SK-N-SH treated with all-trans-retinoic acid at 6 μM for 48 hours (cell line): ENCODE results near the gene MAML3.

Experiments
- ATAC-seq: fragments of 200-7000 bp; cut with Tn5 transposase; 3 replicates; pipeline ENCODE4 v1.9.1; 2020; ENCODE audit warnings: mild to moderate bottlenecking, moderate library complexity
- ARNTL ChIP-seq: fragments of 450-650 bp; formaldehyde crosslinking; IDR thresholded peaks from 2 replicates; pipeline ENCODE4 v1.5.0; 2020; ENCODE audit warnings: low read depth, mild to moderate bottlenecking, moderate library complexity, borderline replicate concordance
- BACH2 ChIP-seq: fragments of 250-450 bp; sonication (Bioruptor Pico); IDR thresholded peaks from 2 replicates; pipeline ENCODE4 v1.9.0; 2021; ENCODE audit warnings: mild to moderate bottlenecking, borderline replicate concordance
- CSDC2 ChIP-seq: fragments of 250-450 bp; sonication (Bioruptor Pico); IDR thresholded peaks from 2 replicates; pipeline ENCODE4 v1.5.0; 2020; ENCODE audit warnings: mild to moderate bottlenecking, moderate library complexity
- CSRNP3 ChIP-seq: fragments of 250-450 bp; sonication (Bioruptor Pico); IDR thresholded peaks from 2 replicates; pipeline ENCODE4 v1.5.1; 2021; ENCODE audit warnings: mild to moderate bottlenecking, moderate library complexity
- ESRRG ChIP-seq: fragments of 250-450 bp; sonication (Bioruptor Pico); IDR thresholded peaks from 2 replicates; pipeline ENCODE4 v1.6.1; 2021; ENCODE audit warnings: mild to moderate bottlenecking
- GLIS3 ChIP-seq: fragments of 250-450 bp; sonication (Bioruptor Pico); IDR thresholded peaks from 2 replicates; pipeline ENCODE4 v1.5.0; 2020; ENCODE audit warnings: mild to moderate bottlenecking, moderate library complexity
- ISL1 ChIP-seq: fragments of 250-450 bp; sonication (Bioruptor Pico); IDR thresholded peaks from 2 replicates; pipeline ENCODE4 v2.1.2; 2022; ENCODE audit warnings: mild to moderate bottlenecking, moderate library complexity
- OSR1 ChIP-seq: fragments of 250-450 bp; sonication (Bioruptor Pico); IDR thresholded peaks from 2 replicates; pipeline ENCODE4 v1.8.0; 2022; ENCODE audit warnings: moderate library complexity, mild to moderate bottlenecking, inconsistent platforms
- PPARA ChIP-seq: fragments of 250-450 bp; sonication (Bioruptor Pico); IDR thresholded peaks from 2 replicates; pipeline ENCODE4 v1.5.0; 2020; ENCODE audit warnings: mild to moderate bottlenecking, borderline replicate concordance
- RARB ChIP-seq: fragments of 250-450 bp; sonication (Bioruptor Pico); IDR thresholded peaks from 2 replicates; pipeline ENCODE4 v1.8.0; 2021; ENCODE audit warnings: mild to moderate bottlenecking, moderate library complexity
- SNAI2 ChIP-seq: fragments of 250-450 bp; sonication (Bioruptor Pico); IDR thresholded peaks from 2 replicates; pipeline ENCODE4 v1.5.0; 2020; ENCODE audit warnings: mild to moderate bottlenecking, moderate library complexity
- TCF4 ChIP-seq: fragments of 250-450 bp; sonication (Bioruptor Pico); IDR thresholded peaks from 2 replicates; pipeline ENCODE4 v1.8.0; 2021; ENCODE audit warnings: mild to moderate bottlenecking, moderate library complexity, borderline replicate concordance
- TOX ChIP-seq: fragments of 250-450 bp; sonication (Bioruptor Pico); IDR thresholded peaks from 2 replicates; pipeline ENCODE4 v1.8.0; 2021; ENCODE audit warnings: mild to moderate bottlenecking, moderate library complexity, borderline replicate concordance
- ZC3H10 ChIP-seq: fragments of 250-450 bp; sonication (Bioruptor Pico); IDR thresholded peaks from 2 replicates; pipeline ENCODE4 v1.5.1; 2021; ENCODE audit warnings: mild to moderate bottlenecking, moderate library complexity
- ZFP3 ChIP-seq: fragments of 250-450 bp; sonication (Bioruptor Pico); IDR thresholded peaks from 2 replicates; pipeline ENCODE4 v1.5.0; 2020; ENCODE audit warnings: mild to moderate bottlenecking, moderate library complexity
- ZFP30 ChIP-seq: fragments of 450-650 bp; formaldehyde crosslinking; IDR thresholded peaks from 2 replicates; pipeline ENCODE4 v1.5.0; 2022; ENCODE audit warnings: mild to moderate bottlenecking, moderate library complexity
- ZNF70 ChIP-seq: fragments of 450-650 bp; formaldehyde crosslinking; IDR thresholded peaks from 2 replicates; pipeline ENCODE4 v1.5.0; 2020; ENCODE audit warnings: mild to moderate bottlenecking, moderate library complexity
- ZNF8 ChIP-seq: fragments of 450-650 bp; formaldehyde crosslinking; IDR thresholded peaks from 2 replicates; pipeline ENCODE4 v1.5.0; 2020; ENCODE audit warnings: mild to moderate bottlenecking, moderate library complexity
- TF ChIP-seq, protein P1 (sequence below): fragments of 250-450 bp; sonication (Bioruptor Pico); IDR thresholded peaks from 2 replicates; pipeline ENCODE4 v1.8.0; 2021; ENCODE audit warnings: low read depth, mild to moderate bottlenecking, moderate library complexity, borderline replicate concordance
- TF ChIP-seq, protein P2 (sequence below): fragments of 250-450 bp; sonication (Bioruptor Pico); IDR thresholded peaks from 2 replicates; pipeline ENCODE4 v1.5.1; 2020; ENCODE audit warnings: low read depth, mild to moderate bottlenecking, moderate library complexity
- TF ChIP-seq, protein P3 (sequence below): fragments of 250-450 bp; sonication (Bioruptor Pico); IDR thresholded peaks from 2 replicates; pipeline ENCODE4 v1.8.0; 2020; ENCODE audit warnings: mild to moderate bottlenecking, moderate library complexity, borderline replicate concordance

Gene MAML3

DNA sequence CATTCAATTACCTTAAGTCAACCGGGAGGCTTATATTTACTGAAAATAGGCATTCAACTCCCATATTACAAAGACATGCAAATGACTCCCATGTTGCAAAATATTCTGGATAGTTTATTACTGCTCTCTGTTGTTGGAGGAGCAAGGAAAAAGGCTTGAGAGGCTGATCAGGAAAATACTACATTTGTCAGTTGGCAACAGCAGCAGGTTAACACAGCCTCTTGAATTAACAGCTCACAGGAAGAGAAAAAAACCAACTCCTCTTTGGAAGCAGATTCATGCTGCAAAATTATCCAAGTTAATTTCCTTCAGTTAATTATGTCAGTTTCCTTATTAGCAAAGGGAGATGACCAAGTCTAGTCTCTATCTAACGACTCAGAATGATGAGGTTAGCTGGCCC is 238.9 kb downstream of the MAML3 start:
- ATAC-seq = no peak
- TF ChIP-seq, protein P1, sequence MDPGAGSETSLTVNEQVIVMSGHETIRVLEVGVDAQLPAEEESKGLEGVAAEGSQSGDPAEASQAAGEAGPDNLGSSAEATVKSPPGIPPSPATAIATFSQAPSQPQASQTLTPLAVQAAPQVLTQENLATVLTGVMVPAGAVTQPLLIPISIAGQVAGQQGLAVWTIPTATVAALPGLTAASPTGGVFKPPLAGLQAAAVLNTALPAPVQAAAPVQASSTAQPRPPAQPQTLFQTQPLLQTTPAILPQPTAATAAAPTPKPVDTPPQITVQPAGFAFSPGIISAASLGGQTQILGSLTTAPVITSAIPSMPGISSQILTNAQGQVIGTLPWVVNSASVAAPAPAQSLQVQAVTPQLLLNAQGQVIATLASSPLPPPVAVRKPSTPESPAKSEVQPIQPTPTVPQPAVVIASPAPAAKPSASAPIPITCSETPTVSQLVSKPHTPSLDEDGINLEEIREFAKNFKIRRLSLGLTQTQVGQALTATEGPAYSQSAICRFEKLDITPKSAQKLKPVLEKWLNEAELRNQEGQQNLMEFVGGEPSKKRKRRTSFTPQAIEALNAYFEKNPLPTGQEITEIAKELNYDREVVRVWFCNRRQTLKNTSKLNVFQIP (CRISPR knock-in tag) = no peak
- TF ChIP-seq BACH2 (CRISPR knock-in tag) (no peak), CSDC2 (CRISPR knock-in tag) (no peak), TOX (no peak), ZNF70 (CRISPR knock-in tag) (no peak), RARB (no peak), ZFP30 (no peak), ISL1 (CRISPR knock-in tag) (no peak), TCF4 (CRISPR knock-in tag) (no peak), ZFP3 (CRISPR knock-in tag) (no peak), PPARA (CRISPR knock-in tag) (no peak)
- TF ChIP-seq, protein P2, sequence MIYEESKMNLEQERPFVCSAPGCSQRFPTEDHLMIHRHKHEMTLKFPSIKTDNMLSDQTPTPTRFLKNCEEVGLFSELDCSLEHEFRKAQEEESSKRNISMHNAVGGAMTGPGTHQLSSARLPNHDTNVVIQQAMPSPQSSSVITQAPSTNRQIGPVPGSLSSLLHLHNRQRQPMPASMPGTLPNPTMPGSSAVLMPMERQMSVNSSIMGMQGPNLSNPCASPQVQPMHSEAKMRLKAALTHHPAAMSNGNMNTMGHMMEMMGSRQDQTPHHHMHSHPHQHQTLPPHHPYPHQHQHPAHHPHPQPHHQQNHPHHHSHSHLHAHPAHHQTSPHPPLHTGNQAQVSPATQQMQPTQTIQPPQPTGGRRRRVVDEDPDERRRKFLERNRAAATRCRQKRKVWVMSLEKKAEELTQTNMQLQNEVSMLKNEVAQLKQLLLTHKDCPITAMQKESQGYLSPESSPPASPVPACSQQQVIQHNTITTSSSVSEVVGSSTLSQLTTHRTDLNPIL = no peak
- TF ChIP-seq, all 23 proteins: peak for 0

DNA sequence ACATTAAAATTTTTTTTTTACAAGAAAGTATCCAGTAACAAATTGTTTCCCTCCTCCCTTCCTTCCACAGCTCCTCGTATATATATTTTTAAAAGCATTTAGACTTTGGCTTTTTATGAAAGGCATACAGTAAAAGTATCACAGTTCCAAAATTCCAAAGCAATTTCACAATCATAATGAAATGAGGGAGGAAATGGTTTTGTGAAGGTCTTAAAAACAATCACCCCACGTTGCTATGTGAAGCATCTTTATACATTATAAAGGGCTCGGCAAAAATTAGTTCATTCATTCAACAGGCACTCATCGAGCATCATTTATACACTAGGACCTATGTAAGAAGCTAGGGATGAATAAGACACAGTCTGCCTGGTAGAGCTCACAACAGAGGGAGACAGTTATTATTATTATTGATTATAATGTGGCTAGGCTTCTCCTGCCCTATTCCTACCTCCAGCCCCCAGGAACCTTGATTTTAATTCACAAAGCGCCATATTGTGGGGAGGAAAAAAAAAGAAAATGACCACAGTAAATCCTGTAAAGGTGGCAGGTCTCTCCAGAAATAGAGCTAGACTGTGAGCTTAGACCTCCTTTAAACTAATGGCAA is 239.9 kb downstream of the MAML3 start:
- TF ChIP-seq ISL1 (CRISPR knock-in tag) = peak; percentile 38
- no peak for TF ChIP-seq RARB
- ATAC-seq = peak; percentile 62

- no peak for TF ChIP-seq TCF4 (CRISPR knock-in tag)
- no peak for TF ChIP-seq RARB
- TF ChIP-seq, protein P1 (CRISPR knock-in tag) = no peak
- TF ChIP-seq SNAI2 (CRISPR knock-in tag) = no peak
- no peak for TF ChIP-seq BACH2 (CRISPR knock-in tag)
- no peak for TF ChIP-seq TOX
- no peak for TF ChIP-seq ZC3H10 (CRISPR knock-in tag)
- no peak for TF ChIP-seq ZFP30
- TF ChIP-seq ZNF70 (CRISPR knock-in tag) = no peak
- TF ChIP-seq ARNTL (CRISPR knock-in tag) = no peak
- no peak for TF ChIP-seq CSRNP3
- TF ChIP-seq ZFP3 (CRISPR knock-in tag) = no peak
- TF ChIP-seq PPARA (CRISPR knock-in tag) = no peak
- TF ChIP-seq GLIS3 (CRISPR knock-in tag) = no peak
- TF ChIP-seq, all 23 proteins: peak for 0
- ATAC-seq = peak; percentile 31; the same call in 2 of the 3 replicates
Measured at GRCh38 chr4:139913398-139913990, 240.5 kb downstream of the MAML3 start.

DNA sequence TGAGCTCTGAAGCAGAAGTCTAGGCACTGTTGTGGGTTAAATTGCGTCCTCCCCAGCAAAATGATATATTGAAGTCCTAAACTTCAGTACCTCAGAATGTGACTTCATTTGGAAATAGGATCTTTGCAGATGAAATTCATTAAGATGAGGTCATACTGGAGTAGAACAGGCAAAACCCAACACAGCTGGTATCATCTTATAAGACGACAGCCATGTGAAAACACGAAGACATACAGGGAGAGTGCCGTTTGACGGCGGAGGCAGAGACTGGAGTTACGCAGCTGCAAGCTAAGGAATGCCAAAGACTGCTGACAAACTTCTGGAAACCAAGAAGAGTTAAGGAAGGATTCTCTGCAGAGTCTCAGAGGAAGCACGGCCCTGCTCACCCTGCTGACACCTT is 241.5 kb downstream of the MAML3 start:
- TF ChIP-seq, protein P2 = no peak
- no peak for TF ChIP-seq ESRRG (CRISPR knock-in tag)
- no peak for TF ChIP-seq SNAI2 (CRISPR knock-in tag)
- TF ChIP-seq GLIS3 (CRISPR knock-in tag) = no peak
- TF ChIP-seq, protein P1 (CRISPR knock-in tag) = no peak
- TF ChIP-seq, protein P3, sequence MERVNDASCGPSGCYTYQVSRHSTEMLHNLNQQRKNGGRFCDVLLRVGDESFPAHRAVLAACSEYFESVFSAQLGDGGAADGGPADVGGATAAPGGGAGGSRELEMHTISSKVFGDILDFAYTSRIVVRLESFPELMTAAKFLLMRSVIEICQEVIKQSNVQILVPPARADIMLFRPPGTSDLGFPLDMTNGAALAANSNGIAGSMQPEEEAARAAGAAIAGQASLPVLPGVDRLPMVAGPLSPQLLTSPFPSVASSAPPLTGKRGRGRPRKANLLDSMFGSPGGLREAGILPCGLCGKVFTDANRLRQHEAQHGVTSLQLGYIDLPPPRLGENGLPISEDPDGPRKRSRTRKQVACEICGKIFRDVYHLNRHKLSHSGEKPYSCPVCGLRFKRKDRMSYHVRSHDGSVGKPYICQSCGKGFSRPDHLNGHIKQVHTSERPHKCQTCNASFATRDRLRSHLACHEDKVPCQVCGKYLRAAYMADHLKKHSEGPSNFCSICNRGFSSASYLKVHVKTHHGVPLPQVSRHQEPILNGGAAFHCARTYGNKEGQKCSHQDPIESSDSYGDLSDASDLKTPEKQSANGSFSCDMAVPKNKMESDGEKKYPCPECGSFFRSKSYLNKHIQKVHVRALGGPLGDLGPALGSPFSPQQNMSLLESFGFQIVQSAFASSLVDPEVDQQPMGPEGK (CRISPR knock-in tag) = no peak
- no peak for TF ChIP-seq RARB
- TF ChIP-seq CSDC2 (CRISPR knock-in tag) = no peak
- no peak for TF ChIP-seq TCF4 (CRISPR knock-in tag)
- no peak for TF ChIP-seq BACH2 (CRISPR knock-in tag)
- no peak for TF ChIP-seq ZC3H10 (CRISPR knock-in tag)
- no peak for TF ChIP-seq TOX
- no peak for TF ChIP-seq ZNF70 (CRISPR knock-in tag)
- no peak for TF ChIP-seq ZFP30
- TF ChIP-seq ZFP3 (CRISPR knock-in tag) = no peak
- no peak for TF ChIP-seq OSR1 (CRISPR knock-in tag)
- TF ChIP-seq ISL1 (CRISPR knock-in tag) = no peak
- no peak for TF ChIP-seq ZNF8 (CRISPR knock-in tag)
- ATAC-seq = no peak
